HFFc6 (cell line): ENCODE measurements around the gene CREB3. TPM values are rescaled to one million over a fixed set of nuclear protein-coding genes. Genes with fewer than 3 reads are reported as not detected.
A peak's percentile ranks its signal among the peaks of the same experiment; 100 is the strongest.

Experiments
- DNase-seq: peaks from one replicate; pipeline ENCODE4 v3.0.0-alpha.2; 2018
- H3K27ac Mint-ChIP-seq: 2 replicates; pipeline ENCODE4 v1.8.0; 2020; ENCODE audit warnings: mild to moderate bottlenecking, mixed read lengths
- H3K27me3 Mint-ChIP-seq: 2 replicates; pipeline ENCODE4 v1.8.0; 2021; ENCODE audit warnings: mild to moderate bottlenecking, moderate library complexity, mixed read lengths; ENCODE audit not compliant: insufficient read depth
- H3K36me3 Mint-ChIP-seq: 2 replicates; pipeline ENCODE4 v1.8.0; 2021; ENCODE audit warnings: low read depth, mixed read lengths
- H3K4me1 Mint-ChIP-seq: 2 replicates; pipeline ENCODE4 v1.8.0; 2020; ENCODE audit warnings: low read depth, mixed read lengths
- H3K4me3 Mint-ChIP-seq: 2 replicates; pipeline ENCODE4 v1.8.0; 2020; ENCODE audit warnings: mild to moderate bottlenecking, moderate library complexity, mixed read lengths
- H3K9me3 Mint-ChIP-seq: 2 replicates; pipeline ENCODE4 v1.8.0; 2020; ENCODE audit warnings: mild to moderate bottlenecking, mixed read lengths
- total RNA-seq, 6 experiments: library from RNA; stranded (reverse); fragmentation: NEBNext Ultra II Directional; extraction: Animal tissue kit (Norgen Biotek cat#: 25700); gene quantifications; 2 replicates in 1 of 6; 3 replicates in 5 of 6; pipeline ENCODE4 v1.2.3, GENCODE V29; 2021
- TF ChIP-seq, protein P1 (sequence below): fragments of 200-600 bp; sonication (generic); IDR thresholded peaks from 2 replicates; pipeline ENCODE4 v1.5.0; 2021; ENCODE audit warnings: antibody characterized with exemption, mild to moderate bottlenecking

Gene CREB3
- total RNA-seq, 6 experiments from 2014 or later = 106 to 127 (median 114) TPM

DNA sequence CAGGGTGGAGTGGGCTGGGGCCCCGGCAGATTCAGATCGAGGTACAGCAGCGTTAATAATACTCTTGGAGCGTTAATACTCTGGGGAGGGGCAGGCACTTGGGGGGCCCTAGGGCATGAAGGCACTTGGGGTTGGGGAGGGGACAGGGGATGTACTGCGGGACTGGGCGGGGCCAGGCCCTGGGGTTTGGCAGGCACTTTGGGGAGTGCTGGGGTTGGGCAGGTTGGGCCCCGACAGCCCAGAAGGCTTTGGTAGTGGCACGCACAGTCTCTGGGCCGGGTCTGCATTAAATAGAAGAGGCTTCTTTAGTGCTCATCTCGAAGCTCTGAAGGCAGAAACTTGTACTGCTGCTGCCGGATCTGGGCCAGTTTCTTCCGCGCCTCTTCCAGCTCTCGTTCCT lies 35.0 kb upstream of the CREB3 start:
- Mint-ChIP-seq H3K4me1 (peaks cover 31% of the 10 kb centered on the region), H3K36me3 (peaks cover 16% of the 10 kb centered on the region), H3K27ac (peak overlapping the region; percentile 19; the same call in 1 of the 2 replicates), H3K27me3 (peaks cover 4% of the 10 kb centered on the region; the same call in 1 of the 2 replicates), H3K4me3 (no peak overlapping the region), H3K9me3 (no peaks in the 10 kb centered on the region)
- DNase-seq = no peak
- TF ChIP-seq, protein P1, sequence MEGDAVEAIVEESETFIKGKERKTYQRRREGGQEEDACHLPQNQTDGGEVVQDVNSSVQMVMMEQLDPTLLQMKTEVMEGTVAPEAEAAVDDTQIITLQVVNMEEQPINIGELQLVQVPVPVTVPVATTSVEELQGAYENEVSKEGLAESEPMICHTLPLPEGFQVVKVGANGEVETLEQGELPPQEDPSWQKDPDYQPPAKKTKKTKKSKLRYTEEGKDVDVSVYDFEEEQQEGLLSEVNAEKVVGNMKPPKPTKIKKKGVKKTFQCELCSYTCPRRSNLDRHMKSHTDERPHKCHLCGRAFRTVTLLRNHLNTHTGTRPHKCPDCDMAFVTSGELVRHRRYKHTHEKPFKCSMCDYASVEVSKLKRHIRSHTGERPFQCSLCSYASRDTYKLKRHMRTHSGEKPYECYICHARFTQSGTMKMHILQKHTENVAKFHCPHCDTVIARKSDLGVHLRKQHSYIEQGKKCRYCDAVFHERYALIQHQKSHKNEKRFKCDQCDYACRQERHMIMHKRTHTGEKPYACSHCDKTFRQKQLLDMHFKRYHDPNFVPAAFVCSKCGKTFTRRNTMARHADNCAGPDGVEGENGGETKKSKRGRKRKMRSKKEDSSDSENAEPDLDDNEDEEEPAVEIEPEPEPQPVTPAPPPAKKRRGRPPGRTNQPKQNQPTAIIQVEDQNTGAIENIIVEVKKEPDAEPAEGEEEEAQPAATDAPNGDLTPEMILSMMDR = no peak

DNA sequence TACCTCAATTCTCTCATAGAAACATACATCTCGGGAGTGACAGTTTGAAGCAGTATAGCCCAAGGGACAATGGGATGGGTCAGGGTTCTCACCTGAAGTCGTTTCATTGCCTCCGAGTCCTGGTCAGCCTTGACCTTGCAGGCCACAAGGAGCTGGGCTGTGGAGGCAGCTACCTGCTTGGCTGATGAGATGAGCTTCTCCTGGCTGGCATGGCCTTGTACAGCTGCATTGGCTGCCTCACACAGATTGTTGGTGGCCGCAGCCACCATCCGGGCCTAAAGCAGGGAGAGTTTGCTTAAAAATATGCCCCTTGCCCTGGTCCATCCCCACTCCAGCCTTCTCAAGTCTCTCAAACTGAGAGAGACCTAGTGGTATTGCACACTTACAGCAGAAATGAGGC lies 34.2 kb upstream of the CREB3 start:
- Mint-ChIP-seq H3K27me3 (peaks cover 4% of the 10 kb centered on the region; the same call in 1 of the 2 replicates), H3K9me3 (no peaks in the 10 kb centered on the region), H3K4me3 (no peak overlapping the region), H3K36me3 (peaks cover 16% of the 10 kb centered on the region), H3K4me1 (peaks cover 31% of the 10 kb centered on the region), H3K27ac (peak overlapping the region; percentile 19; the same call in 1 of the 2 replicates)
- TF ChIP-seq, protein P1 = no peak
- no peak for DNase-seq

DNA sequence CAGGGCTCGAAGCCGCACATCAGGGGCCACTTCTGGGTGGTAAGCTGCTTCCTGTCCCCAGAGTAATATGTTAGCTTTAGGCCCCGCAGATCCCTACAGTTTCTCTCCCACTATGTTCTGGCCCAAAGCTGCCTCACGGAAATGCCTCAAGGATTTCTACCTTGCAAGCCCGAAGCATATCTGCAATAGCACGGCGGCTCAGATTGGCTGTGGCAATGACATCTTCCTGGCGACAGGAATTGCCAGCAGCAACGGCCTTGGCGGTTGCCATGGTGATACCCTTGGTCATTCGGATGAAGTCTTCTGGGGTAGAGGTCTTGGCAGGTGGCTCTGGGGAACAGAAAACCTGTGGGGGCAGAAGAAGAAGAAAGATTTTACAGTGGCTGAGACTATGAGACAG lies 32.4 kb upstream of the CREB3 start:
- no peak overlapping the region for H3K27ac Mint-ChIP-seq
- peaks cover 28% of the 10 kb centered on the region for H3K4me1 Mint-ChIP-seq

DNA sequence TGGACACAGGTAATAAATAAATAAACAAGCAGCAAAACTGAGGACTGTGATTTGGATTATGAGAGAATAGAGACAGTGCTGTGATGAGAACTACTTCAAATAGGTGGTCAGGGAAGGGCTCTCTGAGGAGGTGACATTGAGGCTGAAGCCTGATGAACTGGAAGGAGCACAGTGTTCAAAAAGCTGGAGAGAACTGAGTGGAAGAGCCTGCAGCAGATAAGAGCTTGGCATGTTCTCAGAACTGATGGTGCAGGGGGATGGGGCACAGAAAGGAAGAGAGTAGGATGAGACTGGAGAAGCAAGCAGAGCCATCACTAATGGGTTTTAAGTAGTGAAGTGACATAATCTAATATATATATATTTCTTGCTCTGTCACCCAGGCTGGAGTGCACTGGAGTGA lies 31.5 kb upstream of the CREB3 start:
- H3K9me3 Mint-ChIP-seq = no peaks in the 10 kb centered on the region
- TF ChIP-seq, protein P1 = no peak

More for the DNA sequence above, 32.4 kb upstream of the CREB3 start:
- Mint-ChIP-seq H3K36me3 (peaks cover 27% of the 10 kb centered on the region), H3K4me3 (no peak overlapping the region), H3K27me3 (peaks cover 4% of the 10 kb centered on the region; the same call in 1 of the 2 replicates), H3K9me3 (no peaks in the 10 kb centered on the region)
- TF ChIP-seq, protein P1 = no peak
- DNase-seq = no peak

DNA sequence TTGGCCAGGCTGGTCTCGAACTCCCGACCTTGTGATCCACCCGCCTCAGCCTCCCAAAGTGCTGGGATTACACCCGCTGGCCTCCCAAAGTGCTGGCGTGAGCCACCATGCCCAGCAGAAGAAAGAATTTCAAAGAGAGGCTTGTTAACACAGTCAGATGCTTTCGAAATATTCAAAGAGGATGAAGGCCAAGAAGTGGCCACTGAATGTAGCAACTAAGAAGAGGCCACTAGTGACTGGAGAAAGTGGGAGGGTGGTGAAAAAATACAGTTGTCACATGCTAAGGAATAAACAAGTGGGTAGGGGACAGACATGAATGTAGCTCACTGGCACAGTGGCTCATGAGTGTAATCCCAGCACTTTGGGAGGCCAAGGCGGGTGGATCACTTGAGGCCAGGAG lies 29.8 kb upstream of the CREB3 start:
- Mint-ChIP-seq H3K27ac (peak overlapping the region; percentile 12; the same call in 1 of the 2 replicates), H3K36me3 (peaks cover 27% of the 10 kb centered on the region), H3K4me1 (peaks cover 4% of the 10 kb centered on the region; the same call in 1 of the 2 replicates), H3K9me3 (no peaks in the 10 kb centered on the region), H3K27me3 (peaks cover 3% of the 10 kb centered on the region), H3K4me3 (no peak overlapping the region)
- DNase-seq = no peak
- TF ChIP-seq, protein P1 = no peak

More for the DNA sequence above, 31.5 kb upstream of the CREB3 start:
- H3K4me1 Mint-ChIP-seq = peaks cover 21% of the 10 kb centered on the region
- no peak overlapping the region for H3K4me3 Mint-ChIP-seq
- H3K27me3 Mint-ChIP-seq = peaks cover 7% of the 10 kb centered on the region
- no peak for DNase-seq
- H3K36me3 Mint-ChIP-seq = peaks cover 27% of the 10 kb centered on the region
- H3K27ac Mint-ChIP-seq = no peak overlapping the region
